Spleen (tissue), 11 donors: Measurements from ENCODE around the gene SEMA3A. TPM values are rescaled to one million over a fixed set of nuclear protein-coding genes. Genes with fewer than 3 reads are reported as not detected.

ENCODE experiments used
- DNase-seq: peaks from one replicate; pipeline ENCODE4 v3.0.0-alpha.2; 2020
- H3K27ac ChIP-seq, 8 donors: fragments of 200-600 bp; sonication (generic) in 7 of 8; 1 replicate in 4 of 8; 2 replicates in 4 of 8; pipeline versions ENCODE4 v1.5.0 to v1.8.0; 2016 to 2021; ENCODE audit warnings: inconsistent platforms in 4 of 8, mild to moderate bottlenecking in 4 of 8, moderate library complexity in 1 of 8
- H3K27me3 ChIP-seq, 7 donors: fragments of 200-600 bp; sonication (generic) in 6 of 7; replicated peaks in 1 of 7; 1 replicate in 4 of 7; 2 replicates in 3 of 7; pipeline versions ENCODE4 v1.5.0 to v1.8.0; 2016 to 2021; ENCODE audit warnings: inconsistent platforms in 3 of 7, mild to moderate bottlenecking in 1 of 7
- H3K36me3 ChIP-seq, 6 donors: fragments of 200-600 bp; sonication (generic) in 5 of 6; 1 replicate in 4 of 6; 2 replicates in 2 of 6; pipeline versions ENCODE4 v1.5.0 to v1.8.0; 2016 to 2021; ENCODE audit warnings: inconsistent platforms in 2 of 6
- H3K4me1 ChIP-seq, 6 donors: fragments of 200-600 bp; sonication (generic) in 5 of 6; 1 replicate in 3 of 6; 2 replicates in 3 of 6; pipeline versions ENCODE4 v1.5.0 to v1.8.0; 2016 to 2021; ENCODE audit warnings: inconsistent platforms in 3 of 6
- H3K4me3 ChIP-seq, 8 donors: fragments of 200-600 bp; sonication (generic) in 7 of 8; 1 replicate in 4 of 8; 2 replicates in 4 of 8; pipeline versions ENCODE4 v1.5.0 to v1.8.0; 2016 to 2021; ENCODE audit warnings: inconsistent platforms in 4 of 8, mild to moderate bottlenecking in 4 of 8, moderate library complexity in 2 of 8
- H3K9me3 ChIP-seq, 8 donors: fragments of 200-600 bp; sonication (generic) in 7 of 8; 1 replicate in 4 of 8; 2 replicates in 4 of 8; pipeline versions ENCODE4 v1.5.0 to v1.8.0; 2016 to 2021; ENCODE audit warnings: inconsistent platforms in 4 of 8
- POLR2A ChIP-seq, 3 donors: fragments of 450-650 bp; IDR thresholded peaks; one replicate each; pipeline ENCODE4 v1.5.1; 2017; ENCODE audit warnings: antibody characterized with exemption in 3 of 3, mild to moderate bottlenecking in 1 of 3
- POLR2AphosphoS5 ChIP-seq, 3 donors: sonication (generic); formaldehyde crosslinking; IDR thresholded peaks; one replicate each; pipeline ENCODE4 v1.5.1; 2017; ENCODE audit warnings: antibody characterized with exemption in 3 of 3
- WGBS, 5 donors: extraction: QIAGEN DNeasy Blood & Tissue Kit in 3 of 5; methylation state at CpG; one replicate each; pipeline versions ENCODE4 v1.1.5 to v1.1.7; 2013 to 2018; 5-methylcytosine and 5-hydroxymethylcytosine counted together
- intact Hi-C: fragments of 100-400 bp; cut with DNase I; formaldehyde crosslinking; loops from one replicate; pipeline ENCODE4 v1.15.0; 2023; ENCODE audit warnings: low total_unique reads
- polyA plus RNA-seq, 3 donors: library from polyadenylated mRNA; stranded (reverse); fragments of 200-250 nt; gene quantifications; one replicate each; pipeline ENCODE4 v1.2.1, GENCODE V29; 2013
- total RNA-seq, 7 donors: library from RNA; depleted of rRNA in 3 of 7; stranded (reverse); fragments of >200 nt in 3 of 7; fragmentation: NEBNext Ultra II Directional in 4 of 7; extraction: Animal tissue kit (Norgen Biotek cat#: 25700) in 4 of 7; gene quantifications; one replicate each; pipeline versions ENCODE4 v1.1.0 to v1.2.1, GENCODE V29; 2016 to 2021
- TF ChIP-seq, protein P1 (sequence below), 11 experiments: fragments of 200-600 bp in 7 of 11; fragments of 450-650 bp in 4 of 11; sonication (generic) in 4 of 11; IDR thresholded peaks in 8 of 11; conservative IDR thresholded peaks in 3 of 11; 1 replicate in 7 of 11; 2 replicates in 4 of 11; pipeline versions ENCODE4 v1.4.0 to v1.8.0; 2016 to 2021; ENCODE audit warnings: antibody characterized with exemption in 11 of 11, inconsistent platforms in 4 of 11, mild to moderate bottlenecking in 1 of 11
- donor health status: healthy with polysubstance abuse.
- donor health status: DM: no; HTN: no; CAD: no; lungs with moderate emphysema.
- donor health status: DM: no; HTN: no; CAD: no.
- donor health status: Bipolar disorder and iron deficiency.
- donor health status: healthy.
- donor health status: DM: no; HTN: no; CAD: no.
- donor health status: DM: yes; HTN: yes; CAD: no.

SEMA3A gene
- total and polyA plus RNA-seq, 10 donors, result 1.1 to 48.5 (median 15.3) TPM

- no peaks in the 10 kb centered on the region for H3K4me1 ChIP-seq
- 65 to 77% (median 72%) methylated on average over 2 of the region's 2 CpGs for WGBS, 5 donors
- H3K36me3 ChIP-seq, result no peaks in the 10 kb centered on the region
- H3K4me3 ChIP-seq, result no peak overlapping the region
- intact Hi-C loops, result no loop called here
- TF ChIP-seq, protein P1, sequence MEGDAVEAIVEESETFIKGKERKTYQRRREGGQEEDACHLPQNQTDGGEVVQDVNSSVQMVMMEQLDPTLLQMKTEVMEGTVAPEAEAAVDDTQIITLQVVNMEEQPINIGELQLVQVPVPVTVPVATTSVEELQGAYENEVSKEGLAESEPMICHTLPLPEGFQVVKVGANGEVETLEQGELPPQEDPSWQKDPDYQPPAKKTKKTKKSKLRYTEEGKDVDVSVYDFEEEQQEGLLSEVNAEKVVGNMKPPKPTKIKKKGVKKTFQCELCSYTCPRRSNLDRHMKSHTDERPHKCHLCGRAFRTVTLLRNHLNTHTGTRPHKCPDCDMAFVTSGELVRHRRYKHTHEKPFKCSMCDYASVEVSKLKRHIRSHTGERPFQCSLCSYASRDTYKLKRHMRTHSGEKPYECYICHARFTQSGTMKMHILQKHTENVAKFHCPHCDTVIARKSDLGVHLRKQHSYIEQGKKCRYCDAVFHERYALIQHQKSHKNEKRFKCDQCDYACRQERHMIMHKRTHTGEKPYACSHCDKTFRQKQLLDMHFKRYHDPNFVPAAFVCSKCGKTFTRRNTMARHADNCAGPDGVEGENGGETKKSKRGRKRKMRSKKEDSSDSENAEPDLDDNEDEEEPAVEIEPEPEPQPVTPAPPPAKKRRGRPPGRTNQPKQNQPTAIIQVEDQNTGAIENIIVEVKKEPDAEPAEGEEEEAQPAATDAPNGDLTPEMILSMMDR (IDR thresholded peaks at IDR 0.05 in 8 of 11, conservative IDR thresholded peaks at IDR 0.05 in 3 of 11), result no peak
- TF ChIP-seq POLR2AphosphoS5 (IDR thresholded peaks at IDR 0.05) (no peak), POLR2A (IDR thresholded peaks at IDR 0.05) (no peak)
- no peak overlapping the region for H3K27ac ChIP-seq
- H3K9me3 ChIP-seq, result no peaks in the 10 kb centered on the region
- no peak for DNase-seq
- no peaks in the 10 kb centered on the region for H3K27me3 ChIP-seq
Measured at GRCh38 chr7:84044834-84045233, 149.8 kb downstream of the SEMA3A start.

DNA sequence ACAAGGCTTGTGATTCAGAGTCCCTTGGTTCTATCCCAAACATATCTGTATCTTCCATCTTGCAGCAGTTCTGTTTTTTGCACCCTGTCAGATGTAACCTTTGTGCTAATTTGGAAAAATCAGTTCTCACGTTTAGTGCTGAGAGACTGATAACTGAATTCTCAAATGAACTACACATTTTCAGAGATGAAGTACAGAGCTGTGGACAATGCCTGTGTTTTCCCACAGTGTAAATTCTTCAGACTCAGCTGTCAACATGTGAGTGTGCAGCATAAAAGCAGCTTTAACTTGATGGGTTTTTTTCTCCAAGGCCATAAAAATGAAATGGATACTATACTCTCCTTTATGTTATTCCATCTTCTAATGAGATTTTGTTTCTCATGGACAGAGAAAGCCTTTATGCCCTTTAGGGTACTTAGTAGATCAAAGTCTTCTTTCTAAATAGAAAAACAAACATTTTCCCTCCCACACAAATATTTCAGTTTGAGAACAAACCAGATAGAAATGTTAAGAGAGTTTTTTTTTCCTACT is 150.9 kb downstream of the SEMA3A start:
- intact Hi-C loops, result no loop called here
- whole genome bisulfite sequencing, 5 donors, result 45 to 86% (median 68%) methylated on average over 1 of the region's 1 CpG
- Histone ChIP-seq H3K36me3 (no peaks in the 10 kb centered on the region), H3K4me1 (no peaks in the 10 kb centered on the region), H3K27me3 (no peaks in the 10 kb centered on the region), H3K27ac (no peak overlapping the region), H3K9me3 (no peaks in the 10 kb centered on the region), H3K4me3 (no peak overlapping the region)
- DNase-seq, result no peak
- TF ChIP-seq, protein P1 (IDR thresholded peaks at IDR 0.05 in 8 of 11, conservative IDR thresholded peaks at IDR 0.05 in 3 of 11), result no peak
- TF ChIP-seq POLR2AphosphoS5 (IDR thresholded peaks at IDR 0.05), result no peak
- no peak for TF ChIP-seq POLR2A (IDR thresholded peaks at IDR 0.05)

GRCh38 chr7:84042110-84042539 is 152.5 kb downstream of the SEMA3A start:
- Histone ChIP-seq H3K9me3 (no peaks in the 10 kb centered on the region), H3K4me3 (no peak overlapping the region), H3K27ac (no peak overlapping the region), H3K27me3 (no peaks in the 10 kb centered on the region), H3K36me3 (no peaks in the 10 kb centered on the region), H3K4me1 (no peaks in the 10 kb centered on the region)
- no peak for TF ChIP-seq POLR2AphosphoS5 (IDR thresholded peaks at IDR 0.05)
- TF ChIP-seq, protein P1 (IDR thresholded peaks at IDR 0.05 in 8 of 11, conservative IDR thresholded peaks at IDR 0.05 in 3 of 11), result no peak
- TF ChIP-seq POLR2A (IDR thresholded peaks at IDR 0.05), result no peak
- no peak for DNase-seq
- intact Hi-C loops, result no loop called here
- 68 to 82% (median 74%) methylated on average over 7 of the region's 7 CpGs for WGBS, 5 donors

- TF ChIP-seq POLR2AphosphoS5 (IDR thresholded peaks at IDR 0.05), result no peak
- TF ChIP-seq POLR2A (IDR thresholded peaks at IDR 0.05), result no peak
- TF ChIP-seq, protein P1 (IDR thresholded peaks at IDR 0.05 in 8 of 11, conservative IDR thresholded peaks at IDR 0.05 in 3 of 11), result no peak
- H3K9me3 ChIP-seq, result no peaks in the 10 kb centered on the region
- no peak for DNase-seq
- no peak overlapping the region for H3K27ac ChIP-seq
- intact Hi-C loops, result no loop called here
- no peaks in the 10 kb centered on the region for H3K27me3 ChIP-seq
- H3K4me3 ChIP-seq, result no peak overlapping the region
- no peaks in the 10 kb centered on the region for H3K36me3 ChIP-seq
- no peaks in the 10 kb centered on the region for H3K4me1 ChIP-seq
- 81 to 89% (median 85%) methylated on average over 5 of the region's 5 CpGs for WGBS, 5 donors
Measured at GRCh38 chr7:84041649-84042048, 152.9 kb downstream of the SEMA3A start.
